A549 (cell line): ENCODE measurements around the gene GLP2R. TPM values are rescaled to one million over a fixed set of nuclear protein-coding genes. Genes with fewer than 3 reads are reported as not detected.
"Not testable (repeated sequence)": the region's sequence is repeated elsewhere in the genome, so short reads cannot be mapped to it uniquely, and the experiment has no call there.

Experiments used
- ATAC-seq, 2 experiments: fragments of 200-7000 bp in 1 of 2; fragments of >200 bp in 1 of 2; cut with Nextera tagmentation in 1 of 2; cut with Tn5 transposase in 1 of 2; 3 replicates each; pipeline versions ENCODE4 v1.8.0 to v1.9.1; 2018 to 2020; ENCODE audit warnings: mild to moderate bottlenecking in 1 of 2, moderate library complexity in 1 of 2
- CTCF ChIA-PET: fragments of 300-600 bp; sonication (Branson Sonifier 250); formaldehyde crosslinking; extraction: SDS; loops from one replicate; lab custom pipeline; 2021; ENCODE audit warnings: antibody characterized with exemption, inconsistent platforms; lab: Yijun Ruan, JAX
- POLR2A ChIA-PET: fragments of 350-600 bp; formaldehyde crosslinking; extraction: SDS; loops from one replicate; lab custom pipeline; 2021; ENCODE audit warnings: antibody characterized with exemption, inconsistent platforms; lab: Yijun Ruan, JAX
- DNase-seq, 2 experiments: peaks; one replicate each; pipeline versions ENCODE4 v3.0.0 to v3.0.0-alpha.2; 2011 to 2016; ENCODE audit warnings: low read depth in 1 of 2, low spot score in 1 of 2
- FAIRE-seq: peaks from 2 replicates; lab custom pipeline; 2011; peaks lifted over from hg19 to GRCh38; lab: Jason Lieb, UNC
- H3K27ac ChIP-seq, 2 experiments: fragments of >200 bp; sonication (Bioruptor Twin); formaldehyde crosslinking; 3 replicates each; pipeline ENCODE4 v1.5.1; 2016 to 2017
- H3K4me1 ChIP-seq: fragments of >200 bp; sonication (Bioruptor Twin); formaldehyde crosslinking; 3 replicates; pipeline ENCODE4 v1.6.1; 2016
- H3K4me2 ChIP-seq: fragments of >200 bp; sonication (Bioruptor Twin); formaldehyde crosslinking; 3 replicates; pipeline ENCODE4 v1.6.1; 2016
- H3K4me3 ChIP-seq: fragments of >200 bp; sonication (Bioruptor Twin); formaldehyde crosslinking; 3 replicates; pipeline ENCODE4 v1.5.1; 2016
- H3K9me3 ChIP-seq: fragments of >200 bp; sonication (Bioruptor Twin); formaldehyde crosslinking; 3 replicates; pipeline ENCODE4 v1.6.1; 2016
- BHLHE40 ChIP-seq: IDR thresholded peaks from 2 replicates; pipeline ENCODE4 v1.6.1; 2012; ENCODE audit warnings: low read depth, low read length, inconsistent platforms
- CBX8 ChIP-seq: fragments of 200-600 bp; sonication (generic); IDR thresholded peaks from 2 replicates; pipeline ENCODE4 v1.6.1; 2016
- CTCF ChIP-seq: fragments of >200 bp; sonication (Bioruptor Twin); formaldehyde crosslinking; IDR thresholded peaks from 3 replicates; pipeline ENCODE4 v1.5.1; 2016
- ESRRA ChIP-seq: fragments of 150-350 bp; IDR thresholded peaks from 2 replicates; pipeline ENCODE4 v1.6.1; 2014; ENCODE audit warnings: mild to moderate bottlenecking, low read length, borderline replicate concordance
- MAFK ChIP-seq: fragments of 450-650 bp; IDR thresholded peaks from 2 replicates; pipeline ENCODE4 v1.6.1; 2014; ENCODE audit not compliant: partially characterized antibody
- MAZ ChIP-seq: fragments of 150-350 bp; IDR thresholded peaks from 2 replicates; pipeline ENCODE4 v1.6.1; 2014; ENCODE audit warnings: antibody characterized with exemption, low read depth, low read length, borderline replicate concordance
- MYC ChIP-seq: IDR thresholded peaks from 2 replicates; pipeline ENCODE4 v1.6.1; 2012; ENCODE audit warnings: mild to moderate bottlenecking, inconsistent platforms, low read length, improper control_type of control experiment, borderline replicate concordance
- NR3C1 ChIP-seq: fragments of >200 bp; sonication (Bioruptor Twin); formaldehyde crosslinking; IDR thresholded peaks from 3 replicates; pipeline ENCODE4 v1.6.1; 2017
- PHF8 ChIP-seq: fragments of 200-600 bp; sonication (generic); IDR thresholded peaks from 2 replicates; pipeline ENCODE4 v1.6.1; 2016; ENCODE audit warnings: low read depth, mild to moderate bottlenecking, antibody characterized with exemption, moderate library complexity, borderline replicate concordance
- RAD21 ChIP-seq, 2 experiments: fragments of >200 bp in 1 of 2; sonication (Bioruptor Twin) in 1 of 2; formaldehyde crosslinking in 1 of 2; IDR thresholded peaks in 1 of 2; conservative IDR thresholded peaks in 1 of 2; 2 replicates in 1 of 2; 3 replicates in 1 of 2; pipeline ENCODE4 v1.6.1; 2012 to 2018; ENCODE audit warnings: inconsistent platforms in 1 of 2
- REST ChIP-seq: fragments of 200-600 bp; sonication (generic); IDR thresholded peaks from 2 replicates; pipeline ENCODE4 v1.6.1; 2016; ENCODE audit warnings: antibody characterized with exemption, mild to moderate bottlenecking, moderate library complexity
- SMC3 ChIP-seq: fragments of >200 bp; sonication (Bioruptor Twin); formaldehyde crosslinking; IDR thresholded peaks from 3 replicates; pipeline ENCODE4 v1.6.1; 2018; ENCODE audit warnings: inconsistent platforms
- WGBS: methylation state at CpG from one replicate; pipeline ENCODE4 v1.1.6; 2017; ENCODE audit errors: missing lambda C conversion rate; 5-methylcytosine and 5-hydroxymethylcytosine counted together
- polyA plus RNA-seq, 4 experiments: library from polyadenylated mRNA; depleted of rRNA in 3 of 4; stranded (reverse); fragments of >200 nt; fragmentation: RNase III in 1 of 4; extraction: RNeasy Plus Mini Kit Qiagen cat#74134 plus additional on column Dnase treatment in 1 of 4; gene quantifications; 2 replicates in 3 of 4; 3 replicates in 1 of 4; pipeline ENCODE4 v1.2.3, GENCODE V29; 2011 to 2017
- TF ChIP-seq, protein P1 (sequence below): fragments of >200 bp; sonication (Bioruptor Twin); formaldehyde crosslinking; IDR thresholded peaks from 3 replicates; pipeline ENCODE4 v1.6.1; 2016
- TF ChIP-seq, protein P2 (sequence below): IDR thresholded peaks from 2 replicates; pipeline ENCODE4 v1.6.1; 2012; ENCODE audit warnings: low read depth, borderline replicate concordance
- TF ChIP-seq, protein P3 (sequence below): IDR thresholded peaks from 2 replicates; pipeline ENCODE4 v1.6.1; 2012
- TF ChIP-seq, protein P4 (sequence below): fragments of >200 bp; sonication (Bioruptor Twin); formaldehyde crosslinking; IDR thresholded peaks from 2 replicates; pipeline ENCODE4 v1.6.1; 2016

Gene GLP2R
- polyA plus RNA-seq, 2 of the 4 experiments (the other 2 are of a cell fraction), result 27.9 to 48.7 TPM

DNA sequence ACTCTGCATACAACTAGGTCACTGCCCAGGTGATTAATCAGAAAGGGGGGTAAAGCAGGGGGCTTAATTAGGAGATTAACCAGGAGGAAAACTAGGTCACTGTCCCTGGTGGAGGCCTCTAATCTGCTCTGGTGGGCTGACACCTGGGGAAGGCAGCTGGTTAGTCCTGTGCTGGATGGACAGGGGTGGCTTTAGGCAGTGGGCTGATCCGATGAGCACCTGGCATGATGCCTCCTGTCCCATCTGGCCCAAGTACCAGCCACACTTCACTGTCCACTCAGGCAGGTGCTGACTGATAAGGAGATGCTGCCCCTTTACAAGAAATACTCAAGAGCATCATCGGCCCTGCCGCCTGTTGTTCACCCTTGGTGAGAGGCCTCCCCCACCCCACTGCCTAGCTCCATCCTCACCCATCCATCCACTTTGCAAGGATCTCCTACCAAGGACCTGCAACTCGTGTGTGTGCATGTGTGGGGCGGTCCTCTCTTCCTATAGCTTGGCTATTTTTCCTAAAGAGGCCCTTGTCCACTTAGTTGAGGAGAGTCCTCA lies 93.2 kb downstream of the GLP2R start:
- H3K4me1 ChIP-seq, result peaks cover 4% of the 10 kb centered on the region; the same call in 1 of the 3 replicates
- ChIA-PET CTCF (interaction anchor here (0.6 to 10.4 kb wide), 10 partner anchors 9 to 698 kb away, joined by 3 to 128 read pairs (median 4); no protein-coding TSS in a partner anchor), POLR2A (no interaction called here)
- H3K9me3 ChIP-seq, result no peaks in the 10 kb centered on the region
- H3K27ac ChIP-seq, result peak overlapping the region in 1 of 2 experiments; percentile 42; a peak in 2 of 6 replicates
- WGBS, result 67% methylated on average over 5 of the region's 5 CpGs
- ATAC-seq (peak in 1 of 2 experiments; percentile 18; a peak in 2 of 6 replicates), FAIRE-seq (no peak), DNase-seq (no peak)
- no peak overlapping the region for H3K4me3 ChIP-seq
- no peak overlapping the region for H3K4me2 ChIP-seq
- TF ChIP-seq CBX8 (no peak), REST (peak; percentile 23; the same call in 1 of the 2 replicates)

GRCh38 chr17:9921216-9921615 lies 95.5 kb downstream of the GLP2R start:
- H3K4me3 ChIP-seq, H3K4me2 ChIP-seq, ATAC-seq, POLR2A ChIA-PET, DNase-seq, FAIRE-seq, H3K9me3 ChIP-seq: not testable (repeated sequence)
- H3K4me1 ChIP-seq, result peaks cover 18% of the 10 kb centered on the region
- CTCF ChIA-PET, result interaction anchor here (0.6 to 10.4 kb wide), 10 partner anchors 6 to 697 kb away, joined by 3 to 128 read pairs (median 4); no protein-coding TSS in a partner anchor
- 87% methylated on average over 13 of the region's 13 CpGs for WGBS
- 0 out of 6 replicates have a peak overlapping the region, but pooled peaks of 1 of the 2 experiments have one; percentile 17 for H3K27ac ChIP-seq

- peaks cover 24% of the 10 kb centered on the region for H3K4me1 ChIP-seq
- DNase-seq (no peak), FAIRE-seq (no peak), ATAC-seq (no peak)
- ChIA-PET POLR2A (no interaction called here), CTCF (interaction anchor here (0.6 to 14.9 kb wide), 11 partner anchors 10 to 696 kb away, joined by 3 to 344 read pairs (median 4); no protein-coding TSS in a partner anchor)
- H3K9me3 ChIP-seq, result no peaks in the 10 kb centered on the region
- H3K4me3 ChIP-seq, result no peak overlapping the region
- peak overlapping the region in 1 of 2 experiments; percentile 52; a peak in 1 of 6 replicates for H3K27ac ChIP-seq
- TF ChIP-seq SMC3 (no peak), ESRRA (no peak), MAZ (no peak), MAFK (peak; percentile 85), PHF8 (no peak), MYC (no peak)
- TF ChIP-seq, all 56 proteins: peak for 1
- H3K4me2 ChIP-seq, result no peak overlapping the region
- WGBS, result 92% methylated on average over 14 of the region's 14 CpGs
Observed at GRCh38 chr17:9922012-9922848, 96.5 kb downstream of the GLP2R start.

DNA sequence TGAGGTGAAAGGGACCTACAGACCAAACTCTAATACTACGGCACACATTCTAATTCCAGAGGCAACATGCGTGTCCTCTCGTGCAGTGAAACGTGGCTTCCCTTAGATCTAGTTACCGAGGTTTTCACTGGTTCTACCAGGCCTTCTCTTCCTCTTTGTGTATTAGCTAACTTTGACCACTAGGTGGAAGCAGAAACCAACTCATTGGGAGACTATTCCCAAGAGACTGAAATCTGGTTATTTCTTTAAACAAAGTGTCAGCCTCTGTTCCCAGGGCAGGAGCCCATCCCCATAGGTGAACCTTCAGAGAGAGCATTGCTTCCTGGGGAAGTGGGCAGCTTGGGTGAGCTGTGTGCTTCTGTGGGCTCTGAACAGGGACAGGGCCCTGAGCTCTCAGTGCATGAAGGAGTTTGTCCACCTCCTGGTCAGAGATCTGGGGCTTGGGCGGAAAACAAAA lies 99.0 kb downstream of the GLP2R start:
- 21% methylated on average over 6 of the region's 6 CpGs for WGBS
- FAIRE-seq, result peak; percentile 100
- Histone ChIP-seq H3K9me3 (no peaks in the 10 kb centered on the region), H3K27ac (peak overlapping the region; percentile 47 to 82), H3K4me1 (peaks cover 38% of the 10 kb centered on the region), H3K4me2 (peak overlapping the region; percentile 25), H3K4me3 (no peak overlapping the region)
- peak; percentile 78 to 87 for DNase-seq
- ChIA-PET CTCF (interaction anchor here (0.6 to 14.9 kb wide), 64 partner anchors 8 to 696 kb away, joined by 3 to 344 read pairs (median 5); partner anchors contain the start of genes CFAP52, DHRS7C, GLP2R and RCVRN), POLR2A (interaction anchor here (1.8 kb wide), 1 partner anchor 87 kb away, joined by 9 read pairs; no protein-coding TSS in a partner anchor)
- ATAC-seq, result peak; percentile 76 to 86
- TF ChIP-seq CTCF, result peak; percentile 90
- TF ChIP-seq RAD21 (conservative IDR thresholded peaks at IDR 0.05 in 1 of 2, IDR thresholded peaks at IDR 0.05 in 1 of 2), result peak; percentile 92 to 94
- TF ChIP-seq, protein P1, sequence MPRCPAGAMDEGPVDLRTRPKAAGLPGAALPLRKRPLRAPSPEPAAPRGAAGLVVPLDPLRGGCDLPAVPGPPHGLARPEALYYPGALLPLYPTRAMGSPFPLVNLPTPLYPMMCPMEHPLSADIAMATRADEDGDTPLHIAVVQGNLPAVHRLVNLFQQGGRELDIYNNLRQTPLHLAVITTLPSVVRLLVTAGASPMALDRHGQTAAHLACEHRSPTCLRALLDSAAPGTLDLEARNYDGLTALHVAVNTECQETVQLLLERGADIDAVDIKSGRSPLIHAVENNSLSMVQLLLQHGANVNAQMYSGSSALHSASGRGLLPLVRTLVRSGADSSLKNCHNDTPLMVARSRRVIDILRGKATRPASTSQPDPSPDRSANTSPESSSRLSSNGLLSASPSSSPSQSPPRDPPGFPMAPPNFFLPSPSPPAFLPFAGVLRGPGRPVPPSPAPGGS, result no peak
- no peak for TF ChIP-seq NR3C1
- TF ChIP-seq, protein P2, sequence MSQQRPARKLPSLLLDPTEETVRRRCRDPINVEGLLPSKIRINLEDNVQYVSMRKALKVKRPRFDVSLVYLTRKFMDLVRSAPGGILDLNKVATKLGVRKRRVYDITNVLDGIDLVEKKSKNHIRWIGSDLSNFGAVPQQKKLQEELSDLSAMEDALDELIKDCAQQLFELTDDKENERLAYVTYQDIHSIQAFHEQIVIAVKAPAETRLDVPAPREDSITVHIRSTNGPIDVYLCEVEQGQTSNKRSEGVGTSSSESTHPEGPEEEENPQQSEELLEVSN, result 0 out of 2 replicates have a peak, but pooled peaks have one; percentile 40
- TF ChIP-seq SMC3, result peak; percentile 84
- peak; percentile 38; the same call in 1 of the 2 replicates for TF ChIP-seq BHLHE40
- TF ChIP-seq, protein P3, sequence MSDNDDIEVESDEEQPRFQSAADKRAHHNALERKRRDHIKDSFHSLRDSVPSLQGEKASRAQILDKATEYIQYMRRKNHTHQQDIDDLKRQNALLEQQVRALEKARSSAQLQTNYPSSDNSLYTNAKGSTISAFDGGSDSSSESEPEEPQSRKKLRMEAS, result peak; percentile 81
- TF ChIP-seq, protein P4, sequence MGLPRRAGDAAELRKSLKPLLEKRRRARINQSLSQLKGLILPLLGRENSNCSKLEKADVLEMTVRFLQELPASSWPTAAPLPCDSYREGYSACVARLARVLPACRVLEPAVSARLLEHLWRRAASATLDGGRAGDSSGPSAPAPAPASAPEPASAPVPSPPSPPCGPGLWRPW, result no peak
